ENCODE data around the gene NANOS1. TPM values are rescaled to one million over a fixed set of nuclear protein-coding genes. Genes with fewer than 3 reads are reported as not detected.
"Not testable (repeated sequence)": the region's sequence is repeated elsewhere in the genome, so short reads cannot be mapped to it uniquely, and the experiment has no call there.

NANOS1 gene
- total and polyA plus RNA-seq, 2 experiments from 2014 or later: 1.0 to 2.5 TPM

DNA sequence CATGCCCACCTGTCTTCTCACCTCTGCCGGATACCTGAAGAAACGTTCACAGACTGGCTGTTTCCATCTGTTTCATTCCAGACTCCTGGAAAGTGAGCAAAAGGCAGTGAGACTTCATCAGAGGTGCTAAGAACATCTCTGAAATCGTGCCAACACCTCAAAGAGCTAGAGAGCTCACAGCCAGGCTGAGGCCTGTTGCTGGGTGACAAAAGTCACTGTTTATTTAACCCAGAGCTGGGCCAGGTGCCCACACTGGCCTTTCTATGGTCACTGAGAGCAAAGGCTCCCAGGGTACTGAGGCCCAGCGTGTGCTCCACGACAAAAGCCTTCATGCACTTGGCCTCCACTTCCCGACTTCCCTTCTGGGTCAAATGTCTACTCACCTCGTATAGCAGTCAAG, 3.7 kb upstream of the NANOS1 start:
- no peak for TF ChIP-seq CTCF (IDR thresholded peaks at IDR 0.05; ENCODE audit: low read depth, low read length)

DNA sequence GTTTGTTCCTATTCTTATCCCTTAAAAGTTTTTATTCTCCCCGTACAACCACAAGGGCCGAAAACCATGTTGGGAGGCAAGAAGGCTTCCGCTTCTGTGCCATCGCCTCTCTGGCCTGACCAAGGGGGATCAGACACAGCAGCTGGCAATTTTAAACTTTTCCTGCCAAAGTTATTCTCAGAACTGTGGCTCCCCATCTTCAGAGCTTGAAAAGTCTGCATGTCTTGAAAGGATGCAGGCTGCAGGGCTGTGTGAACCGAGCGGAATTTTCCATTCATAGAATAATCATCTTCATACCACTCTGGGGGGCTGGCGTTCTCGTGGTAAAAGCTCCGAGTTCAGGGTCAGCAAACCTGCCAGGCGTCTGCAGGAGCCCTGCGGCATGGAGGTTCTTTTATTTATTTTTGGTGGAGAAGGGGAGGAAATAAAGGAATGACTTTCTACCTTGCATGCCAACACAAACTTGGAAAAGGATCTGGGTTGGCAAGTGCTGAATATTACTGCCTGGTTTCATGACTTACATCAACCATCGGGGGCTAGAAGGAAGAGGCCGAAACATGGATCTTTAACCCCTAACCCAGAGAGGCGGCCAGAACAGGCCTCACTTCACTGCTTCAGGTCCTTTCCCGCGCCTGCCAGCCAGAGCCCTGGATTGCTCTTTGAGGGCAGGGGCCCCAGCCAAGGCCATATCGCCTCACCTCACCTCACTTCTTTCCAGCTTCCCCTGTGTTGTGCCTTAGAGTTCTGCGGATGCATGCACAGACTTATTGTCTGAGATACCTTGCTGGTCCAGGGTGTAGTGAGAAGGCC, 3.0 kb upstream of the NANOS1 start:
- Histone ChIP-seq H3K4me1 (ENCODE audit: low read depth) (no peaks in the 10 kb centered on the region), H3K36me3 (no peaks in the 10 kb centered on the region), H3K27ac (no peak overlapping the region), H3K4me3 (no peak overlapping the region), H3K27me3 (no peaks in the 10 kb centered on the region), H3K9me3 (ENCODE audit: low read depth) (no peaks in the 10 kb centered on the region)
- TF ChIP-seq CTCF (IDR thresholded peaks at IDR 0.05; ENCODE audit: low read depth, low read length): no peak
- no peak for DNase-seq (ENCODE audit: low read depth in 1 of 2, low spot score in 1 of 2)

More for the DNA sequence above, 3.7 kb upstream of the NANOS1 start:
- no peak overlapping the region for H3K27ac ChIP-seq
- H3K9me3 ChIP-seq (ENCODE audit: low read depth): no peaks in the 10 kb centered on the region
- no peaks in the 10 kb centered on the region for H3K4me1 ChIP-seq (ENCODE audit: low read depth)
- no peaks in the 10 kb centered on the region for H3K27me3 ChIP-seq
- DNase-seq (ENCODE audit: low read depth in 1 of 2, low spot score in 1 of 2): no peak
- no peaks in the 10 kb centered on the region for H3K36me3 ChIP-seq
- H3K4me3 ChIP-seq: no peak overlapping the region

DNA sequence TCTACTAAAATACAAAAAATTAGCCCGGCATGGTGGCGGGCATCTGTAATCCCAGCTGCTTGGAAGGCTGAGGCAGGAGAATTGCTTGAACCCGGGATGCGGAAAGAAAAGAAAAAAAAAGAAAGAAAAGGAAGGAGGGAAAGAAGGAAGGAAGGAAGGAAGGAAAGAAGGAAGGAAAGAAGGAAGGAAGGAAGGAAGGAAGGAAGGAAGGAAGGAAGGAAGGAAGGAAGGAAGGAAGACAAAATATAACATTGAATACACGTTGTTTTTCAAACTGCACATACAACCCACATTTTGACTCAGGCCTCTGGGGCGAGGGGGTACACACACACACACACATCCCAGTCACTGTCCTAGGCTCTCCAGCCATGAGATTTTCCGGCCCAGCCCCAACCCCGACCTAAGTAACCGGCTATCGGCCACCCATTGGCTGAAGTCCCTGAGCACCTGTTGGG, 1.0 kb upstream of the NANOS1 start:
- H3K9me3 ChIP-seq (ENCODE audit: low read depth); H3K27ac ChIP-seq; H3K27me3 ChIP-seq; H3K36me3 ChIP-seq; H3K4me1 ChIP-seq (ENCODE audit: low read depth); DNase-seq (ENCODE audit: low read depth in 1 of 2, low spot score in 1 of 2); H3K4me3 ChIP-seq: not testable (repeated sequence)

DNA sequence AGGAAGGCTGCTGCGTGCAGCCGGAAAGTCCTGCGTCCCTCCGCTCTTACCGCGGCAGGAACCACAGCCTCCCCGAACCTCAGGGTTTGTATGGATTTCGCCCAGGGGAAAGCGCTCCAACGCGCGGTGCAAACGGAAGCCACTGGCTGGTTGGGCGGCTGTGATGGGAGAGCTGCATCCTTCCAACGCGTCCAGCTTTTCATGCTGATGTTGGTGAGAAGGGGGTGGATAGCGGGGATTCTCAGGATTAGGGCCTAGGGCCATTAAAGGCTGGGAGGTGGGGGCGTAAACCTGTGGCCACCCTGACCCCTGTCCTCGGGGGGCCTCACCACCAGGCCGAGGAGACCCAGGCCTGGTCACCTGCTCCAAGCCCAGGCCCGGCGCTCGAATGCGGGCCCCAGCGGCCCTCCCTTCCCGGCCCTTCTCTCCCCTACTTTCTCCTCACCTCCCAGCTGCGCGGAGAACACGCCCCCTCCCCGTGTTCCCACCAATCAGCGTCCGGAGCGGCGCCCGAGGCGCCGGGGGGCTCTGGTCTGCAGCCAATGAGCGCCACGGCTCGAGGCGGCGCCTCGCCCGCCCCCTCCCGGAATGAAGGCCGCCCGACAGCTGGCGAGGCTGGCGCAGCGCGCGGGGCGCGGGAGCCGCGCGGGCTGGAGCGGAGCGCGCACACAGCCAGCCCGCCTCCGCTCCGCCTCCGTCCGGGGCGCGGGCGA, 458 bp upstream of the NANOS1 start:
- Histone ChIP-seq H3K36me3 (peaks cover 10% of the 10 kb centered on the region), H3K27me3 (no peaks in the 10 kb centered on the region), H3K27ac (no peak overlapping the region), H3K9me3 (ENCODE audit: low read depth) (no peaks in the 10 kb centered on the region), H3K4me1 (ENCODE audit: low read depth) (no peaks in the 10 kb centered on the region), H3K4me3 (peak overlapping the region; percentile 27)
- no peak for TF ChIP-seq CTCF (IDR thresholded peaks at IDR 0.05; ENCODE audit: low read depth, low read length)
- DNase-seq (ENCODE audit: low read depth in 1 of 2, low spot score in 1 of 2): peak; percentile 92

GRCh38 chr10:119030421-119031250, 1.1 kb downstream of the NANOS1 start:
- H3K4me3 ChIP-seq: peak overlapping the region; percentile 52
- no peaks in the 10 kb centered on the region for H3K9me3 ChIP-seq (ENCODE audit: low read depth)
- peak; percentile 57 to 72 for DNase-seq (ENCODE audit: low read depth in 1 of 2, low spot score in 1 of 2)
- TF ChIP-seq CTCF (IDR thresholded peaks at IDR 0.05; ENCODE audit: low read depth, low read length): no peak
- H3K36me3 ChIP-seq: peaks cover 18% of the 10 kb centered on the region
- H3K27me3 ChIP-seq: no peaks in the 10 kb centered on the region
- H3K27ac ChIP-seq: no peak overlapping the region
- no peaks in the 10 kb centered on the region for H3K4me1 ChIP-seq (ENCODE audit: low read depth)

Measured in cardiac muscle cell (in vitro differentiated cells and primary cell).